Loucy (cell line): ENCODE results near the gene FRMD1.

ENCODE experiments used
- H2AFZ ChIP-seq: fragments of 200-600 bp; sonication (generic); 2 replicates; pipeline ENCODE4 v1.6.0; 2016; ENCODE audit warnings: antibody characterized with exemption, mild to moderate bottlenecking, low read length, moderate library complexity
- H3F3A ChIP-seq: fragments of 200-600 bp; 2 replicates; pipeline ENCODE4 v1.6.0; 2016; ENCODE audit warnings: antibody characterized with exemption, low read depth, mild to moderate bottlenecking
- H3K27me3 ChIP-seq: fragments of 200-600 bp; sonication (generic); 2 replicates; pipeline ENCODE4 v1.6.1; 2014; ENCODE audit warnings: low read length, mild to moderate bottlenecking; ENCODE audit not compliant: insufficient read depth, poor library complexity, severe bottlenecking
- H3K36me3 ChIP-seq: fragments of 200-600 bp; sonication (generic); 2 replicates; pipeline ENCODE4 v1.6.1; 2016; ENCODE audit warnings: low read length; ENCODE audit not compliant: insufficient read depth
- H3K4me1 ChIP-seq: fragments of 200-600 bp; sonication (generic); 2 replicates; pipeline ENCODE4 v1.5.1; 2014; ENCODE audit warnings: low read length, mild to moderate bottlenecking; ENCODE audit not compliant: insufficient read depth, poor library complexity, severe bottlenecking
- H3K4me2 ChIP-seq: fragments of 200-600 bp; sonication (generic); 2 replicates; pipeline ENCODE4 v1.6.0; 2014; ENCODE audit warnings: antibody characterized with exemption, low read length, low read depth, mild to moderate bottlenecking; ENCODE audit not compliant: poor library complexity, severe bottlenecking
- H3K4me3 ChIP-seq: fragments of 200-600 bp; sonication (generic); 2 replicates; pipeline ENCODE4 v1.5.1; 2014; ENCODE audit warnings: low read length, mild to moderate bottlenecking, mixed read lengths; ENCODE audit not compliant: poor library complexity, severe bottlenecking
- H3K79me2 ChIP-seq: fragments of 200-600 bp; sonication (generic); 2 replicates; pipeline ENCODE4 v1.6.1; 2014; ENCODE audit warnings: low read length; ENCODE audit not compliant: insufficient read depth
- H3K9ac ChIP-seq: fragments of 200-600 bp; sonication (generic); 2 replicates; pipeline ENCODE4 v1.6.0; 2014; ENCODE audit warnings: mild to moderate bottlenecking, low read depth, low read length, moderate library complexity; ENCODE audit not compliant: poor library complexity, severe bottlenecking
- H3K9me2 ChIP-seq: fragments of 200-600 bp; sonication (generic); replicated peaks from 2 replicates; pipeline ENCODE4 v1.6.1; 2016; ENCODE audit warnings: low read depth, low read length, mixed read lengths
- H3K9me3 ChIP-seq: fragments of 200-600 bp; sonication (generic); 2 replicates; pipeline ENCODE4 v1.6.1; 2014; ENCODE audit warnings: mild to moderate bottlenecking, antibody characterized with exemption, low read length, low read depth; ENCODE audit not compliant: insufficient read depth
- H4K20me1 ChIP-seq: fragments of 200-600 bp; sonication (generic); 2 replicates; pipeline ENCODE4 v1.6.0; 2014; ENCODE audit warnings: antibody characterized with exemption, low read length, mild to moderate bottlenecking; ENCODE audit not compliant: insufficient read depth, poor library complexity, severe bottlenecking
- CTCF ChIP-seq: fragments of 200-600 bp; sonication (generic); conservative IDR thresholded peaks from 2 replicates; pipeline ENCODE4 v1.5.1; 2014; ENCODE audit warnings: mild to moderate bottlenecking, antibody characterized with exemption, low read length
- EZH2phosphoT487 ChIP-seq: fragments of 200-600 bp; IDR thresholded peaks from 2 replicates; pipeline ENCODE4 v1.6.1; 2018; ENCODE audit warnings: antibody characterized with exemption, mild to moderate bottlenecking, moderate library complexity, borderline replicate concordance

The FRMD1 gene

DNA sequence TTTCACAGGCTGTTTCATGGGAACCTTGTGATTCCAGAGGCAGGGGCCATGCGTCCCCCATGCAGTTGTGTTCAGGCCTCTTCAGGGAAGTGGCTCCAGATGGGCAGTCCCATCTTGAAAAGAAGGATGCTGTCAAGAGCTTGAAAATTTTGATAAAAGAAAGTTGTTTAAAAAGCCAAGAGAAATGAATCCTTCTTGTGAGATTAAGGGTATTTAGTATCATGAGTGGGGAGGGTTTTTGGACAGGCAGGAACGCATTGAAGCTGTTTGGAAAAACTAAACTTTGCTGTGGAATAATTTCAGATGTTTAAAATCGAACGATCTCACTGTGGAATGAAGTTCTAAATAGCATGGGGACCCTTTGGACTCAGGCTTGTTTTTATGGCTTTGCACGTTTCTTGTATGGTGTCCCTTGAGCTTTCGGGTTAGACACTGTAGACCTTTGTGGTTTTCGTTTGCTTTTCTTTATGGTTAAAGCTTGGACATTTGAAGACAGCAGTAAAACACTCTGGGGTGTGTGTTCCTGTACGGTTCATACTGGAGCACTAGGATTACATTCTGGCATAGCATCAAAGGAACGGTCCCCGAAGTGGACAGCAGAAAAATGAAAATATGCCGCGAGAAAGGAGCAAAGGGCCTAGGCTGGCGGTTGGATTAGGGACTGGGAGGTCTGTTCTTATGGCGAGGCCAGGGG, 63.4 kb downstream of the FRMD1 start:
- H3K9me3 ChIP-seq: peaks cover 17% of the 10 kb centered on the region; the same call in 1 of the 2 replicates
- no peak overlapping the region for H2AFZ ChIP-seq
- H3K27me3 ChIP-seq: no peaks in the 10 kb centered on the region
- no peaks in the 10 kb centered on the region for H3K36me3 ChIP-seq
- no peaks in the 10 kb centered on the region for H3F3A ChIP-seq
- H3K9me2 ChIP-seq: no peaks in the 10 kb centered on the region
- H3K9ac ChIP-seq: no peak overlapping the region
- H3K4me2 ChIP-seq: no peak overlapping the region
- no peaks in the 10 kb centered on the region for H3K79me2 ChIP-seq
- H3K4me3 ChIP-seq: no peak overlapping the region
- H4K20me1 ChIP-seq: no peaks in the 10 kb centered on the region
- H3K4me1 ChIP-seq: no peaks in the 10 kb centered on the region
- TF ChIP-seq EZH2phosphoT487: no peak
- TF ChIP-seq CTCF: no peak

- H3K9me2 ChIP-seq: no peaks in the 10 kb centered on the region
- no peaks in the 10 kb centered on the region for H3K27me3 ChIP-seq
- no peaks in the 10 kb centered on the region for H3F3A ChIP-seq
- no peak for TF ChIP-seq CTCF
- no peak for TF ChIP-seq EZH2phosphoT487
- no peaks in the 10 kb centered on the region for H4K20me1 ChIP-seq
- H3K36me3 ChIP-seq: no peaks in the 10 kb centered on the region
- H2AFZ ChIP-seq: no peak overlapping the region
- no peaks in the 10 kb centered on the region for H3K79me2 ChIP-seq
- peaks cover 17% of the 10 kb centered on the region; the same call in 1 of the 2 replicates for H3K9me3 ChIP-seq
- H3K4me1 ChIP-seq: no peaks in the 10 kb centered on the region
- H3K4me3 ChIP-seq: no peak overlapping the region
- no peak overlapping the region for H3K4me2 ChIP-seq
- no peak overlapping the region for H3K9ac ChIP-seq
Observed at GRCh38 chr6:168015009-168015408, 64.0 kb downstream of the FRMD1 start.

DNA sequence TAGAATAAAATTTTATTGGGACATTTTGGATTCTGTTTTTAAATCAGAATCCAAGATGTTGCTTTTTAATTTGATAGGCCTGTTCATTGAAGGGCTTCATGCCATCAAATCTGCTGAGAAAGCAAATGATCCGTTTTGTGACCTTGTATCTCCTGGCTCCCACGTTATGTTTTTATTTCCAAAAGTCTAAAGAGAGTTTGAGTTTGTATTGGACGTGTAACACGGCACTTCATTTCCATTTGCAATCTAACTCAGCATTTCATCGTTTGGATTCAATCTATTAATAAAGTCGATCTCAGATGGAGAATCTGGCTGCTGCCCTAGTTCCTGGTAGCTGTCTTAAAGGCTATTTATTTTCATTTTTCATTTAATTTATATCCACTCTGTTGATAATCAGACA, 64.6 kb downstream of the FRMD1 start:
- H3K9me2 ChIP-seq: no peaks in the 10 kb centered on the region
- no peaks in the 10 kb centered on the region for H3F3A ChIP-seq
- no peak for TF ChIP-seq CTCF
- no peak for TF ChIP-seq EZH2phosphoT487
- no peaks in the 10 kb centered on the region for H3K79me2 ChIP-seq
- H3K9ac ChIP-seq: no peak overlapping the region
- no peaks in the 10 kb centered on the region for H3K4me1 ChIP-seq
- no peak overlapping the region for H3K4me2 ChIP-seq
- H2AFZ ChIP-seq: no peak overlapping the region
- H3K36me3 ChIP-seq: no peaks in the 10 kb centered on the region
- no peaks in the 10 kb centered on the region for H4K20me1 ChIP-seq
- H3K9me3 ChIP-seq: peaks cover 18% of the 10 kb centered on the region; the same call in 1 of the 2 replicates
- H3K27me3 ChIP-seq: no peaks in the 10 kb centered on the region
- no peak overlapping the region for H3K4me3 ChIP-seq
